NB4 (cell line): ENCODE data around the gene SH3BP1.

Experiments
- DNase-seq: peaks from one replicate; pipeline ENCODE4 v3.0.0; 2010; ENCODE audit warnings: low read depth
- H3K4me3 ChIP-seq: one replicate; pipeline ENCODE4 v1.5.1; 2011; ENCODE audit warnings: mild to moderate bottlenecking, low read depth, low read length, moderate library complexity
- CTCF ChIP-seq: IDR thresholded peaks from one replicate; pipeline ENCODE4 v1.5.1; 2012; ENCODE audit warnings: low read depth, low read length
- MYC ChIP-seq: IDR thresholded peaks from 2 replicates; pipeline ENCODE4 v1.6.1; 2011; ENCODE audit warnings: low read depth, low read length
- POLR2A ChIP-seq: IDR thresholded peaks from 2 replicates; pipeline ENCODE4 v1.6.1; 2011; ENCODE audit warnings: mild to moderate bottlenecking; ENCODE audit not compliant: insufficient read length; ENCODE audit errors: extremely low read depth
- TF ChIP-seq, protein P1 (sequence below): IDR thresholded peaks from 2 replicates; pipeline ENCODE4 v1.6.1; 2011; ENCODE audit warnings: low read depth, low read length

Gene SH3BP1

DNA sequence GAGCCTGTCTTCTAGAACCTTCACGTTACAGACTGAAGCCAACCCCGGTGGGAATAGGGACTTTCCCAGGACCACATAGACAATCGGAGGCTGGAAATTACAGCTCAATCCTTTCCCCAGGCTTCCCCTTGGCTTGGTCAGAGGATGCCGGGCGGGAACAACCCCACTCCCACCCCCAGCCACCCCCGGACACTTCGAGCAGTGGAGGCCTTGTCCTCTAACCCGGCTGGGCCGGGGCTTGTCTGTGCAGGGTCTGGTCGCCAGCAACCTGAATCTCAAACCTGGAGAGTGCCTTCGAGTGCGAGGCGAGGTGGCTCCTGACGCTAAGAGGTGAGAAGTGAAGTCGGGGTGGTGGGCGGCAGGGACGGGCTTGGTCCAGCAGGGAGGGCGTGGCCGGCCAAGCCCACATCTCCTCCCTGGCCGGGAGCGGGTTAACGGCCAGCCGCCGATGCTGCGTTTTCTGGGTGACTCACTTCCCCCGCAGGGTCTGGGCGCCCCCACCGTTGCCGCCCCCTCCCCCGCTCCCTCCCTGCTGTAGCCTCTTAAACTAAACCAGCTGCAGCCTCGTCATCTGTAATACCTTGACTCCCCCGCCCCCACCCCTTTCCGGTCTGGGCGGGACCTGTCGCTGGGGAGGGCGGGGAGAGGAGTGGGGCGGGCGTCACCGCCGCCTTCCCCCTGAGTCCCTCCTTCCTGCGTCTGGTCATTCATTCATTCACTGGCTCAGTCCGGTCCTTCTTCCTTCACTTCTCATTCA is 37.4 kb downstream of the SH3BP1 start:
- peak overlapping the region; percentile 85 for H3K4me3 ChIP-seq
- DNase-seq, result peak; percentile 99
- TF ChIP-seq POLR2A, result peak; percentile 25
- TF ChIP-seq, protein P1, sequence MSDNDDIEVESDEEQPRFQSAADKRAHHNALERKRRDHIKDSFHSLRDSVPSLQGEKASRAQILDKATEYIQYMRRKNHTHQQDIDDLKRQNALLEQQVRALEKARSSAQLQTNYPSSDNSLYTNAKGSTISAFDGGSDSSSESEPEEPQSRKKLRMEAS, result peak; percentile 55; the same call in 1 of the 2 replicates
- TF ChIP-seq MYC, result peak; percentile 46; the same call in 1 of the 2 replicates
- no peak for TF ChIP-seq CTCF

GRCh38 chr22:37677493-37677974 is 38.1 kb downstream of the SH3BP1 start:
- DNase-seq, result no peak

GRCh38 chr22:37678372-37678771 is 38.9 kb downstream of the SH3BP1 start:
- no peak for DNase-seq
- H3K4me3 ChIP-seq, result no peak overlapping the region
- no peak for TF ChIP-seq MYC
- TF ChIP-seq, protein P1, result no peak
- TF ChIP-seq POLR2A, result no peak
- TF ChIP-seq CTCF, result no peak

More at GRCh38 chr22:37677493-37677974, 38.1 kb downstream of the SH3BP1 start:
- no peak for TF ChIP-seq CTCF
- TF ChIP-seq POLR2A, result no peak
- no peak for TF ChIP-seq MYC
- TF ChIP-seq, protein P1, result no peak
- peak overlapping the region; percentile 76 for H3K4me3 ChIP-seq

DNA sequence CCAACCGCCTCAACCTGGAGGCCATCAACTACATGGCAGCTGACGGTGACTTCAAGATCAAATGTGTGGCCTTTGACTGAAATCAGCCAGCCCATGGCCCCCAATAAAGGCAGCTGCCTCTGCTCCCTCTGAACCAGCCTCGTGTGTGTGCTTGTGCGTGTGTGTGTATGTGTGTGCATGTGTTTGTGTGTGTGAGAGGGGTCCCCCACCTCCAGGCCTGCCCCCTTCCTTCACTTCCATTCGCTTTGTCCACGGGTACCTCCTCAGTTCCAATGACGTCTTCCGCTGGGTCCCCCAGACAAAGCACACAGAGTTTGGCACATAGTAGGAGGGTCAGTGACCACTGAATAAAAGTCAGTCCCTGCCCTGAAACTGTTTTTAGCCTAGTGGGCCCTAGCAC is 40.2 kb downstream of the SH3BP1 start:
- TF ChIP-seq POLR2A, result no peak
- no peak for TF ChIP-seq CTCF
- no peak for DNase-seq
- no peak overlapping the region for H3K4me3 ChIP-seq

GRCh38 chr22:37680191-37680851 is 40.9 kb downstream of the SH3BP1 start:
- DNase-seq, result no peak
- no peak overlapping the region for H3K4me3 ChIP-seq

More at GRCh38 chr22:37680191-37680851, 40.9 kb downstream of the SH3BP1 start:
- TF ChIP-seq POLR2A (no peak), CTCF (no peak), MYC (no peak)
- TF ChIP-seq, protein P1, result no peak
